Activated CD8-positive, alpha-beta memory T cell treated with anti-CD3 and anti-CD28 coated beads for 24 hours (primary cell): ENCODE measurements around the gene LRP8.
"Not testable (repeated sequence)": the region's sequence is repeated elsewhere in the genome, so short reads cannot be mapped to it uniquely, and the experiment has no call there.

Source experiments
- DNase-seq: peaks from one replicate; pipeline ENCODE4 v3.0.0-alpha.2; 2020

The LRP8 gene

GRCh38 chr1:53303726-53304515 is 23.9 kb downstream of the LRP8 start:
- no peak for DNase-seq

- DNase-seq = no peak
These were observed 24.6 kb downstream of the LRP8 start for GRCh38 chr1:53303243-53303642.

GRCh38 chr1:53299233-53299632 is 28.6 kb downstream of the LRP8 start:
- DNase-seq = no peak

- no peak for DNase-seq
These were observed 29.7 kb downstream of the LRP8 start for GRCh38 chr1:53298045-53298637.

GRCh38 chr1:53297195-53297594 is 30.7 kb downstream of the LRP8 start:
- DNase-seq = no peak

- no peak for DNase-seq
These were observed 31.6 kb downstream of the LRP8 start for GRCh38 chr1:53296117-53296749.

GRCh38 chr1:53295726-53296116 is 32.1 kb downstream of the LRP8 start:
- no peak for DNase-seq

- no peak for DNase-seq
These were observed 32.6 kb downstream of the LRP8 start for GRCh38 chr1:53295295-53295694.

GRCh38 chr1:53294567-53294966 is 33.3 kb downstream of the LRP8 start:
- no peak for DNase-seq

- no peak for DNase-seq
These were observed 33.8 kb downstream of the LRP8 start for GRCh38 chr1:53294061-53294460.

GRCh38 chr1:53293123-53293522 is 34.7 kb downstream of the LRP8 start:
- no peak for DNase-seq

GRCh38 chr1:53292690-53293089 is 35.2 kb downstream of the LRP8 start:
- DNase-seq = no peak

GRCh38 chr1:53291574-53291973 is 36.3 kb downstream of the LRP8 start:
- DNase-seq = no peak

GRCh38 chr1:53288790-53289429 is 39.0 kb downstream of the LRP8 start:
- no peak for DNase-seq

GRCh38 chr1:53288002-53288789 is 39.7 kb downstream of the LRP8 start:
- DNase-seq = no peak

GRCh38 chr1:53286955-53287354 is 40.9 kb downstream of the LRP8 start:
- DNase-seq = no peak

GRCh38 chr1:53285969-53286760 is 41.7 kb downstream of the LRP8 start:
- DNase-seq = no peak

GRCh38 chr1:53285546-53285945 is 42.3 kb downstream of the LRP8 start:
- DNase-seq = no peak

- DNase-seq = no peak
These were observed 43.4 kb downstream of the LRP8 start for GRCh38 chr1:53284224-53285020.

- not testable (repeated sequence) for DNase-seq
These were observed 44.7 kb downstream of the LRP8 start for GRCh38 chr1:53283156-53283555.

- no peak for DNase-seq
These were observed 46.7 kb downstream of the LRP8 start for GRCh38 chr1:53281133-53281532.
